Femur (tissue), 1 donor: ENCODE results near the gene SDR42E2.
"Not testable (repeated sequence)": the region's sequence is repeated elsewhere in the genome, so short reads cannot be mapped to it uniquely, and the experiment has no call there.

Source experiments
- DNase-seq: peaks from one replicate; pipeline ENCODE4 v3.0.0-alpha.2; 2017

Gene SDR42E2

DNA sequence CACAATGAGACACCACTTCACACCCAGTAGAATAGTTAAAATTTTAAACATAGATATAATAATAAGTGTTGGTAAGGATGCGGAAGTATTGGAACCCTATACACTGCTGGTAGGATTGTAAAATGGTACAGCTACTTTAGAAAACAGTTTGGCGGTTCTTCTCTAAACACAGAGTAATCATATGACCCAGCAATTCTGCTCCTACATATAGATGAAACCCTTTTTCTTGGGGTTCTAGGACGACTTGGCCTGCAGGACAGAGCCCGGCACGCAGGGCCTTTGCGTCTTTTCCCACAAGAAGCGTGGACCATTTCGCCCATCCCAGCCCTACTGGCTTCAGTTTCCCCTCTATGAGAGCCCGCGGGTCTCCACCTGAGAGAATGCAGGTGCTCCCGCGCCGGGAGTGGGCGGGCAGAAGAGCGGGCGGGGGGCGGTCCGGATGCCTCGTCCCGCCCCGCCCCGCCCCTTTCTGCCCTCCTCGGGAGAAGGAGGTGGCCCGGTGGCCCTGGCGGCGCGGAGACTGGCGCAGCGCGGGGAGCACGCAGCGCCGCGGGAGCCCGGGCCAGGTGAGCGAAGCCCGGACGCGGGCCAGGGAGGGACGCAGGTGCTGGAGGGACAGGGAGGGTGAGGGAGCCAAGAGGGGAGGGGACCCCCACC, at the start of gene SDR42E2:
SDR42E2 (plus strand) TSS at position 508 of the 657 bp plus-strand sequence. CDS start 3,077 bp downstream, outside the sequence.
- no peak for DNase-seq

DNA sequence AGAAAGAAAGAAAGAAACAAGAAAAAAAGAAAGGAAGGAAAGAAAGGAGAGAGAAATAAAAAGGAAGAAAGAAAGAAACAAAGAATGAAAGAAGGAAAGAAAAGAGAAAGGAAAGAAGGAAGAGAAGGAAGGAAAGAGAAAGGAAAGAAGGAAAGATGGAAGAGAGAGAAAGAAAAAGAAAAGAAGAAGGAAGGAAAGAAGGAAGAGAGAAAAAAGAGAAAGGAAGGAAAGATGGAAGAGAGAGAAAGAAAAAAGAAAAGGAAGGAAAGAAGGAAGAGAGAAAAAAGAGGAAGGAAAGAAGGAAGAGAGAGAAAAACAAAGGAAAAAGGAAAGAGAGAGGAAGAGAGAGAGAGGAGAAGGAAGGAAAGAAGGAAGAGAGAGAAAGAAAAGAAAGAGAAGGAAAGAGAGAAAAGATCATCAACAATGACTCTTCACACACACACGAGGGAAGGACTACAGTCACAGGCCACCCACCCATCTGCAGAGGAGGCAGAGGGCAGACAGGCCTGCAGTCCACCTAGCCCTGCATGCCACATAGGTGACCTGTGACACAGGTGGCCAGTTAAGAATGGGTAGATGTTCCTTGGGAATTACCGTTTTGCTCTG, 46.1 kb upstream of the SDR42E2 start:
- no peak for DNase-seq

DNA sequence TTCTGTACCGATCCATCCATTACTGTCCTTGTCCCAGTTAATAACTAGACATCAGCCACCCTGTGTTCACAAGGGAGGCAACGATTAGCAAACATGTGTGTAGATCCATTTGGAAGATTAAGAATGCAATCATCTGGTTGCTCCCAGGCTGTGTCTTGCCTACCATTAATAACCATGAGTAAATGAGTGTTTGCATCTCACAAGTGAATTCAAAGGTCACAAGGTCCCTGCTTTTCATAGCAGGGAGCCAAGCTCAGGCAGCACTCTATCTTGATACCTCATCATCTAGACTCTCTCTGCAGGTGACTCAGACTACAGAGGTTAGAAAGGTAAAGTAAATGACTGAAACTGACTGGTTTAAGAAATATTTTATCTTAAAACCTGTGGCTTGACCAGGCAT, 44.7 kb upstream of the SDR42E2 start:
- DNase-seq = no peak

- DNase-seq = no peak
Observed at GRCh38 chr16:22120440-22120839, 41.9 kb upstream of the SDR42E2 start.

DNA sequence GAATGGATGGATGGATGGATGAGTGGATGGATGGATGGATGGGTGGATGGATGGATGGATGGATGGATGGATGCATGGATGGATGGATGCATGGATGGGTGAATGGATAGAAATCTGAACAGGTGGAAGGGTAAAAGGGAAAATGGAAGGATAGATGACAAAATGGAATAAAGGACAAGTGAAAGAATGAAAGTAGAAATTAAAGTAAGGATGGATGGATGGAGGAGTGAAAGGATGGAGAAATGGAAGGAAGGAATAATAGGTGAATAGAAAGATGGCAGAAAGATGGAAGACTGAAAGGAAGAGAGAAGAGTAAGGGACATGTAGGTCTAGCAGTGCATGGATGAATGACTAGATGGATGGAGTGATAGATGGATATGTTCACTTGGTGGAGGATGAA, 40.1 kb upstream of the SDR42E2 start:
- no peak for DNase-seq

DNA sequence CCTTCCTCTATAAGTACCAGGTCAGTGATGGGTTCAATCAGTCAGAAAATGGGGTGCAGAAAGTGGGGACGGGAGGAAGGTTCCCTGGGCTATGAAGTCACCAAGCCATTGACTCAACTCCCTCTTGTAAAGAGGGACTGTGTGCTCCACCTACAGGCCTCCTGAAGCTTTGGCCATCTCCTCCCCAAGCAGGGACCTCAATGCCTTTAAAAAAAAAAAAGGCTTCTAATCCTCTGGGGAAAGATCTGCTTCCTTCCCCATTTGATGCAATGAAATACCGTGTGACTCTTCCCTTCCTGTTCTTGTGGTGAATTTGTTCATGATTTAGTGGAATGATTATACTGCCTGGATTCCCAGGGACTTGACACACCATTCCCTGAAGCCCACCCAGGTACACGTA, 39.2 kb upstream of the SDR42E2 start:
- DNase-seq = no peak

- no peak for DNase-seq
Observed at GRCh38 chr16:22123759-22124490, 38.4 kb upstream of the SDR42E2 start.

DNA sequence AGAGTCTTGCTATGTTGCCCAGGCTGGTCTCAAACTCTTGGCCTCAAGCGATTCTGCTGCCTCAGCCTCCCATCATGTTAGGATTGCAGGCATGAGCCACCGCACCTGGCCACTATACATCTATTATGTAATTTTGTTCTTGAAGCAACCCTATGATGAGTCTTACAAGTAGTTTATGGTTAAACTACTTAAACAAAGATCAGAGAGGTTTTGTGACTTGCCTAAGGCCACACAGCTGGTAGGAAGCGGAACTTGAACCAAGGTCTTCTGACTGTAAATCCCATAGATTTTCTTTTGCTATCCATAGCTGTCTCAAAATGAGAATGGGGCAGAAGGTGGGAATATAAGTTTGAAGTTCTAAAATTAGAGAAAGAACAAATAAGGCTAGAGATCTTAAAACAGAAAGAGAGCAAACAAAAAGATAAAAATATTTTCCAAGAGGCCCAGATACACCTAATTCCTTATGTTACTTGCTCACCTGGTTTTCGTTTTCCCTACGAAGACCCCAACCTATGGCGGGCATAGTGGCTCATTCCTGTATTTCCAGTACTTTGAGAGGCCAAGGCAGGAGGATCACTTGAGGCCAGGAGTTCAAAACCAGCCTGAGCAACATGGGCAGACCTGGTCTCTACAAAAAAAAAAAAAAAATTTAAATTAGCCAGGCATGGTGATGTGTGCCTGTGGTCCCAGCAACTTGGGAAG, 37.6 kb upstream of the SDR42E2 start:
- DNase-seq = no peak

GRCh38 chr16:22126037-22126558, 36.2 kb upstream of the SDR42E2 start:
- DNase-seq = no peak

GRCh38 chr16:22128537-22128936, 33.8 kb upstream of the SDR42E2 start:
- DNase-seq = not testable (repeated sequence)

GRCh38 chr16:22130528-22130927, 31.8 kb upstream of the SDR42E2 start:
- DNase-seq = no peak

DNA sequence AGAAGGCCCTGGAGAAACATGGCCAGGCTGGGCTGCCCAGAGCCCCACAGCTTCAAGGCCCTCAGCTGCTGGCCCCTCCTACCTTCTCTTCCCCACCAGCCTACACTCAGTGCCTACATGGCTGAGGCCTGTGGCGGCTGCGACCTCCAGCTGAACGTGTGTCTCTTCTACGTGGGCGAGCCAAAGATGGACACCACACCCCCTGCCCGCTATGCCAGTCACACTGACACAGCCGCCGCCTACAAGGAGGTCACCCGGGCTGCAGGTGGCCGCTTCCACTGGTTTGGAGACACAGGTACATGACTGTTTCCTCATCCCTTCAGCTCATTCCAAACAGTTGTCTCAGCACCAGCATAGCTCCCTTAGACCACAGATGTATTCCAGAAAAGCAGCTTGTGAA, 29.5 kb upstream of the SDR42E2 start:
- no peak for DNase-seq

DNA sequence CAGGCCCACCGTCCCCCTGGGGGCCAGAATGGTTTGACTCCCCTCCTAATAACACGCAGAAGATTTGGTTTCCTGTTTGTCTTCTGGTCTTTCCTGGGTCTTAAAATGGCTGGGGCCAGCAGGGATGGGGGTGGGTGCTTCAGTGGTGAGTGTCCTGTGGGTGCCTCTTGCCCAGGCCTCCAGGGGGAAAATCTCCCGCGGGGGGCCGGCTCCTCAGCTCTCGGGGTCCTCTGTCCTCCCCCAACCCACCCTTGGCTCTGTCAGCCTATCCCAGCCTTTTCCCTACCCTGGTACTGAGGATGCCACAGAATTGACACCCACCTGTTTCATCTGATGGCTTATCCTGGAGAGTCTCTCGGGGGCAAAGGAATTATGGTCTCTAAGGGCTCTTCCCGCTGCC, 23.8 kb upstream of the SDR42E2 start:
- DNase-seq = no peak

GRCh38 chr16:22139008-22139407, 23.3 kb upstream of the SDR42E2 start:
- no peak for DNase-seq

- DNase-seq = no peak
Observed at GRCh38 chr16:22139732-22140131, 22.6 kb upstream of the SDR42E2 start.

DNA sequence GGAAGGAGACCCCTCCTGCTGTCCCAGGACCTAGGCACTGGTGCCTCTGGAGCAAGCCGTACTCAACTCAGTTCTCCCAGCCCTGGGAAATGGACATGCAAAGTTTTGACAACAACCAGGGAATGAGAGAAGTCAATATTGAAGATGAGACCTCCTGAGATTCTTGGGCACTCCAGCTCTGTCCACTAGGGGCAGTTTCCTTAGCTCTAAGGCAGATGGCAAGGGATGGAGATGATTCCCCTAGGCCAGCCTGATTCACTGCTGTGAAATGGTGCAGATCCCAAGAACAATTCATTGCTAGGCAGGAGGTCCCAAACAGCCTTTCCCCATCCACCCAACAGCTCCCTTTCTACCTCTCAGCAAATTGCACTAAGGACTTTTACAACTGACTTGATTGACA, 20.5 kb upstream of the SDR42E2 start:
- no peak for DNase-seq

DNA sequence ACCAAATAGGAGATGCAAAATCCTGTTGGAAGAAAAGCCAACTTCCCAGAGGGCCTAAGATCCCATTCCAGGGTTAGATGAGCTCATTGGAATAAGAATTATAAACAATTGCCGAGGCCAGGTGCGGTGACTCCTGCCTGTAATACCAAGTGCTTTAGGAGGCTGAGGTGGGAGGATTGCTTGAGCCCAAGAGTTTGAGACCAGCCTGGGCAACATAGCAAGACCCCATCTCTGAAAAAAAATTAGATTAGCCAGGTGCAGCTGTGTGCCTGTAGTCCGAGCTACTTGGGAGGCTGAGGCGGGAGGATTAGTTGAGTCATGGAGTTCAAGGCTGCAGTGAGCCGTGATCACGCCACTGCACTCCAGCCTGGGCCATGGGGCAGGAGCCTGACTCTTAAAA, 17.8 kb upstream of the SDR42E2 start:
- DNase-seq = no peak

DNA sequence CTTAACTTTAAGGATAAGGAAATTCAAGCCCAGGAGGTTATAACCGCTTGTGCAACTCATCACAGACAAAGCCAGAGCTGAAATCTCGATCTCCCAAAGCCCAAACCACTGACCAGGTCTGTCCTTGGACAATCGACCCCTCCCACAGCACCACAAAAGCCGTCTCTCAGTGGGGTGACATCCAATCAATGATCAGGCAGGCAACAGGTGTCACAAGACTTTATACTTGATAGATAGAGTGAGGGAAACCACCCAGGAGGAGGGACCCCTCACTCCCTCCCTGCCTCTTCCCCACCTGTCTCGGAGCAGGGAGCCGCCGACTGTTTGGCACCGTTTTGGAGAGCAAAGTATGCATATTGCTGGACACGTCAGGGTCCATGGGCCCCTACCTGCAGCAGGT, 14.5 kb upstream of the SDR42E2 start:
- DNase-seq = no peak

DNA sequence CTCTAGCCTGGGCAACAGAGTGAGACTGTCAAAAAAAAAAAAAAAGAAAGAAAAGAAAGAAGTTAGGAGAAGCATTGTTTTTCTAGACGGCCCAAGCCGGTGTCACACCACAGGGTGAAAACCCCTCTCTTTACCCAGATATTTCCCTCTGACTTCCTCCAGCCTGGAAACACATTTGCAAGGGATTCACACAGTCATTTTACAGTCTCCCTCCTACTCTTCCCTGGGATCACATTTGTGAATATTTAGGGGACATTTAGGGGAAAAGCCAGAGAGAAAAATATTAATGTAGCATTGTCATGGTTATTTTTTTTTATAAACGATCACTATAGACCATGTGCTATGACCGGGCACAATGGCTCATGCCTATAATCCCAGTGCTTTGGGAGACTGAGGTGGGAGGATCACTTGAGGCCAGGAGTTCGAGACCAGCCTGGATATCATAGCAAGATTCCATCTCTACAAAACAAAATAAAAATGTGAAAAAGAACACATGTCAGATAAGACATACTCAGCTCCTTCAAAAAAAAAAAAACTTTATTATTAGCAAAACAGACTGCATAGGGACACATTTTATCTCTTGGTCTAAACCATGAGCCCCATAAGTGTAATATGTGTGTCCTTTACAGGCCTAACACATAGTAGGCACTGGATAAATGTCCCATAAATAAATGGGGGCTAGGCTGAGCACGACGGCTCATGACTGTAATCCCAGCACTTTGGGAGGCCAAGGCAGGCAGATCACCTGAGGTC, 10.9 kb upstream of the SDR42E2 start:
- no peak for DNase-seq

GRCh38 chr16:22152316-22152715, 10.0 kb upstream of the SDR42E2 start:
- no peak for DNase-seq

DNA sequence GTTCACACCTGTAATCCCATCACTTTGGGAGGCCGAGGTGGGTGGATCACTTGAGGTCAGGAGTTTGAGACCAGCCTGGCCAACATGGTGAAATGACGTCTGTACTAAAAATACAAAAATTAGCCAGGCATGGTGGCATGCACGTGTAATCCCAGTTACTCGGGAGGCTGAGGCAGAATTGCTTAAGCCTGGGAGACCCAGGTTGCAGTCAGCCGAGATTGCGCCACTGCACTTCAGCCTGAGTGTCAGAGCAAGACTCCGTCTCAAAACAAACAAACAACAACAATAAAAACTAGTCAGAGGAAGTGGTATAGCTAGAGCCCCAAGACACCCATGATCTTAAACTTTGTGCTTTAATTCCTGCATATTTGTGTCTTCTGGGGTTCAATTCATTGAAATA, 9.2 kb upstream of the SDR42E2 start:
- not testable (repeated sequence) for DNase-seq

GRCh38 chr16:22161401-22161800, 905 bp upstream of the SDR42E2 start:
- no peak for DNase-seq

DNA sequence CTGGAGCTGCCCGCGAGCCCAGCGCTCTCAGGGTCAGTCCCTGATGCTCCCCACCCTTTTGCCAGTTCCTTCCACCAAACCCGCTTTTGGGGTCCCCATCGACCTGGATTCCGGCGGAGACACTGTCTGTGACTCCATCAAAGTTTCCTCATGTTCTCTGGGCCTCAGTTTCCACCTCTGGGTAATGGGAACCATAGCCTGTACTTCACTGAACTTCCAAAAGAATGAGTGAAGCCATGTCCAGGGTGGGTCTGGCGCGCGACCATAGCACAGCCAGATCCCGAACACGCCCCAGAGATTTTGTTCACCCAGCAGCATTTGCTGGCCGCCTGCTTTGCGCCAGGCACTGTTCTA, 327 bp downstream of the SDR42E2 start:
- no peak for DNase-seq
